SK-N-SH (cell line): ENCODE results near the gene SDR39U1. TPM values are rescaled to one million over a fixed set of nuclear protein-coding genes. Genes with fewer than 3 reads are reported as not detected.

Experiments
- CTCF ChIA-PET: fragments of 300-600, 350-600 bp; formaldehyde crosslinking; extraction: SDS; loops from one replicate; lab custom pipeline; 2021; lab: Yijun Ruan, JAX
- POLR2A ChIA-PET: fragments of 350-600 bp; sonication (Branson Sonifier 250); formaldehyde crosslinking; extraction: SDS; loops from one replicate; lab custom pipeline; 2020; ENCODE audit warnings: antibody characterized with exemption, inconsistent platforms; lab: Yijun Ruan, JAX
- DNase-seq: peaks from one replicate; pipeline ENCODE4 v3.0.0; 2012
- H2AFZ ChIP-seq: fragments of 200-600 bp; sonication (generic); 2 replicates; pipeline ENCODE4 v1.8.1; 2016; ENCODE audit warnings: antibody characterized with exemption, mild to moderate bottlenecking, low read depth
- H3F3A ChIP-seq: fragments of 200-600 bp; sonication (generic); replicated peaks from 2 replicates; pipeline ENCODE3; 2016; ENCODE audit warnings: antibody characterized with exemption, mild to moderate bottlenecking; ENCODE audit not compliant: insufficient read depth
- H3K27ac ChIP-seq, 2 experiments: fragments of 200-500 bp in 1 of 2; fragments of 200-600 bp in 1 of 2; sonication (Bioruptor generic) in 1 of 2; sonication (generic), shearing (Covaris generic) in 1 of 2; 2 replicates each; pipeline versions ENCODE4 v1.5.1 to v1.6.1; 2014 to 2016; ENCODE audit warnings: low read depth in 2 of 2, inconsistent platforms in 1 of 2, low read length in 1 of 2, mild to moderate bottlenecking in 1 of 2, mixed read lengths in 1 of 2
- H3K27me3 ChIP-seq: fragments of 200-600 bp; sonication (generic), shearing (Covaris generic); 2 replicates; pipeline ENCODE4 v1.6.1; 2016; ENCODE audit warnings: mixed run types; ENCODE audit not compliant: insufficient read depth
- H3K36me3 ChIP-seq, 2 experiments: fragments of 200-500 bp in 1 of 2; fragments of 200-600 bp in 1 of 2; sonication (Bioruptor generic) in 1 of 2; sonication (generic) in 1 of 2; replicated peaks in 1 of 2; 2 replicates each; pipeline versions ENCODE3 to v1.5.1; 2014 to 2016; ENCODE audit warnings: low read length in 1 of 2, mild to moderate bottlenecking in 1 of 2; ENCODE audit not compliant: insufficient read depth in 2 of 2, control insufficient read depth in 1 of 2
- H3K4me1 ChIP-seq, 2 experiments: fragments of 200-500 bp in 1 of 2; fragments of 200-600 bp in 1 of 2; sonication (Bioruptor generic) in 1 of 2; sonication (generic), shearing (Covaris generic) in 1 of 2; 2 replicates each; pipeline versions ENCODE4 v1.5.1 to v1.6.1; 2014 to 2016; ENCODE audit warnings: low read depth in 1 of 2, low read length in 1 of 2, mixed run types in 1 of 2; ENCODE audit not compliant: insufficient read depth in 2 of 2, control insufficient read depth in 1 of 2
- H3K4me2 ChIP-seq: fragments of 200-600 bp; sonication (generic), shearing (Covaris generic); 2 replicates; pipeline ENCODE4 v1.6.1; 2017; ENCODE audit warnings: mixed run types
- H3K4me3 ChIP-seq, 2 experiments: fragments of 200-500 bp in 1 of 2; fragments of 200-600 bp in 1 of 2; sonication (Bioruptor generic) in 1 of 2; sonication (generic), shearing (Covaris generic) in 1 of 2; 2 replicates each; pipeline versions ENCODE4 v1.5.1 to v1.8.1; 2014 to 2016; ENCODE audit warnings: low read depth in 2 of 2, inconsistent platforms in 1 of 2, low read length in 1 of 2, mild to moderate bottlenecking in 1 of 2, mixed read lengths in 1 of 2, moderate library complexity in 1 of 2
- H3K79me2 ChIP-seq: fragments of 200-600 bp; sonication (generic); 2 replicates; pipeline ENCODE4 v1.8.1; 2017; ENCODE audit warnings: mild to moderate bottlenecking; ENCODE audit not compliant: insufficient read depth
- H3K9ac ChIP-seq: fragments of 200-600 bp; sonication (generic); 2 replicates; pipeline ENCODE4 v1.6.1; 2017; ENCODE audit warnings: mixed run types
- H3K9me2 ChIP-seq: fragments of 200-600 bp; sonication (generic); 2 replicates; pipeline ENCODE4 v1.6.1; 2017; ENCODE audit warnings: mixed run types
- H3K9me3 ChIP-seq: fragments of 200-600 bp; sonication (generic); 2 replicates; pipeline ENCODE4 v1.6.1; 2017; ENCODE audit warnings: mixed run types, mild to moderate bottlenecking, moderate library complexity
- H4K20me1 ChIP-seq: fragments of 200-600 bp; sonication (generic); 2 replicates; pipeline ENCODE4 v1.6.1; 2017; ENCODE audit warnings: mild to moderate bottlenecking, mixed run types; ENCODE audit not compliant: insufficient read depth
- CHD2 ChIP-seq: fragments of 150-350 bp; IDR thresholded peaks from 2 replicates; pipeline ENCODE4 v1.6.1; 2018; ENCODE audit warnings: low read length; ENCODE audit not compliant: partially characterized antibody
- CTCF ChIP-seq: fragments of 200-600 bp; sonication (generic); IDR thresholded peaks from 2 replicates; pipeline ENCODE4 v1.6.1; 2017; ENCODE audit warnings: antibody characterized with exemption, mild to moderate bottlenecking, moderate library complexity
- EP300 ChIP-seq, 2 experiments: IDR thresholded peaks; 2 replicates each; pipeline versions ENCODE4 v1.4.0 to v1.6.1; 2012; ENCODE audit warnings: borderline replicate concordance in 1 of 2, low read depth in 1 of 2, low read length in 1 of 2
- EZH2phosphoT487 ChIP-seq: fragments of 200-600 bp; sonication (generic); IDR thresholded peaks from 2 replicates; pipeline ENCODE4 v1.6.1; 2017; ENCODE audit warnings: low read depth, mixed run types, mild to moderate bottlenecking, antibody characterized with exemption, moderate library complexity, borderline replicate concordance
- FOXJ3 ChIP-seq: sonication (generic); formaldehyde crosslinking; IDR thresholded peaks from 2 replicates; pipeline ENCODE4 v1.5.1; 2020; ENCODE audit warnings: mild to moderate bottlenecking, missing genetic modification reagents
- FOXM1 ChIP-seq: IDR thresholded peaks from 2 replicates; pipeline ENCODE4 v1.4.0; 2012; ENCODE audit warnings: low read depth, mild to moderate bottlenecking
- GABPA ChIP-seq: IDR thresholded peaks from 2 replicates; pipeline ENCODE4 v1.4.0; 2012; ENCODE audit warnings: low read depth, mild to moderate bottlenecking
- JUND ChIP-seq: IDR thresholded peaks from 2 replicates; pipeline ENCODE4 v1.4.0; 2012
- MXI1 ChIP-seq: IDR thresholded peaks from 2 replicates; pipeline ENCODE4 v1.6.1; 2012; ENCODE audit warnings: mild to moderate bottlenecking, low read depth, low read length, improper control_type of control experiment
- NFIC ChIP-seq: IDR thresholded peaks from 2 replicates; pipeline ENCODE4 v1.4.0; 2012; ENCODE audit warnings: borderline replicate concordance
- POLR2AphosphoS5 ChIP-seq: IDR thresholded peaks from 2 replicates; pipeline ENCODE4 v1.6.1; 2012; ENCODE audit warnings: low read depth, low read length
- RAD21 ChIP-seq: IDR thresholded peaks from 2 replicates; pipeline ENCODE4 v1.6.1; 2012; ENCODE audit warnings: mild to moderate bottlenecking, low read length
- RCOR1 ChIP-seq: fragments of 150-350 bp; IDR thresholded peaks from 2 replicates; pipeline ENCODE4 v1.6.1; 2017; ENCODE audit warnings: antibody characterized with exemption, low read length
- REST ChIP-seq: IDR thresholded peaks from 2 replicates; pipeline ENCODE4 v1.6.1; 2012; ENCODE audit warnings: mild to moderate bottlenecking, low read depth, low read length, moderate library complexity
- RFX5 ChIP-seq: IDR thresholded peaks from 2 replicates; pipeline ENCODE4 v1.6.1; 2012; ENCODE audit warnings: mild to moderate bottlenecking, improper control_type of control experiment, low read length
- RXRA ChIP-seq: IDR thresholded peaks from 2 replicates; pipeline ENCODE4 v1.4.0; 2012; ENCODE audit warnings: low read depth, mild to moderate bottlenecking, borderline replicate concordance
- SIN3A ChIP-seq: IDR thresholded peaks from 2 replicates; pipeline ENCODE4 v1.6.1; 2012; ENCODE audit warnings: low read depth, mild to moderate bottlenecking, low read length, moderate library complexity, borderline replicate concordance
- SMC3 ChIP-seq: IDR thresholded peaks from 2 replicates; pipeline ENCODE4 v1.6.1; 2012; ENCODE audit warnings: low read depth, low read length, improper control_type of control experiment
- TAF1 ChIP-seq: IDR thresholded peaks from 2 replicates; pipeline ENCODE4 v1.6.1; 2012; ENCODE audit warnings: low read depth, mild to moderate bottlenecking, low read length, moderate library complexity, borderline replicate concordance
- USF2 ChIP-seq: fragments of 150-350 bp; IDR thresholded peaks from 2 replicates; pipeline ENCODE4 v1.6.1; 2017; ENCODE audit warnings: antibody characterized with exemption, low read length, low read depth, borderline replicate concordance
- YY1 ChIP-seq: IDR thresholded peaks from 2 replicates; pipeline ENCODE4 v1.4.0; 2012; ENCODE audit warnings: low read depth, mild to moderate bottlenecking
- WGBS: methylation state at CpG from one replicate; pipeline ENCODE4 v1.1.6; 2017; ENCODE audit warnings: low lambda C conversion rate; 5-methylcytosine and 5-hydroxymethylcytosine counted together
- polyA plus RNA-seq, 3 experiments: library from polyadenylated mRNA; depleted of rRNA; stranded (reverse); fragments of >200 nt; gene quantifications; 2 replicates each; pipeline ENCODE4 v1.2.3, GENCODE V29; 2012

SDR39U1 gene
- polyA plus RNA-seq, 1 of the 3 experiments (the other 2 are of a cell fraction), result 81.8 TPM

GRCh38 chr14:24431569-24432258 lies 10.9 kb downstream of the SDR39U1 start:
- Histone ChIP-seq H3K79me2 (peaks cover 31% of the 10 kb centered on the region), H3K9me3 (no peaks in the 10 kb centered on the region), H3K27ac (peak overlapping the region in 1 of 2 experiments; percentile 40; a peak in 1 of 4 replicates), H3K27me3 (no peaks in the 10 kb centered on the region), H3K4me2 (peak overlapping the region; percentile 98), H3K36me3 (peaks cover 22 to 31% of the 10 kb centered on the region in 2 experiments), H2AFZ (no peak overlapping the region), H3K4me3 (peak overlapping the region; percentile 71 to 87), H3K9me2 (no peaks in the 10 kb centered on the region), H3K4me1 (peaks cover 21 to 26% of the 10 kb centered on the region in 2 experiments; a peak in 2 of 4 replicates), H3K9ac (no peak overlapping the region), H3F3A (peaks cover 19% of the 10 kb centered on the region), H4K20me1 (peaks cover 16% of the 10 kb centered on the region)
- WGBS, result 30% methylated on average over 11 of the region's 15 CpGs
- ChIA-PET CTCF (interaction anchor here (0.6 to 16.4 kb wide), 51 partner anchors 9 to 270 kb away, joined by 3 to 445 read pairs (median 5); partner anchors contain the start of genes ADCY4, CIDEB, IPO4 and IRF9), POLR2A (interaction anchor here (0.7 to 3.9 kb wide), 12 partner anchors 12 to 189 kb away, joined by 3 to 37 read pairs (median 4); partner anchors contain the start of gene TINF2)
- peak; percentile 93 for DNase-seq
- TF ChIP-seq USF2 (peak; percentile 12; the same call in 1 of the 2 replicates), GABPA (no peak), RAD21 (peak; percentile 94), EZH2phosphoT487 (no peak), YY1 (no peak), RCOR1 (peak; percentile 39; the same call in 1 of the 2 replicates), FOXJ3 (CRISPR knock-in tag) (no peak), RXRA (no peak), FOXM1 (no peak), SMC3 (peak; percentile 88), REST (no peak), POLR2AphosphoS5 (no peak), RFX5 (no peak), EP300 (IDR thresholded peaks at IDR 0.05; ENCODE audit: borderline replicate concordance in 1 of 2, low read depth in 1 of 2, low read length in 1 of 2) (no peak), TAF1 (no peak), CHD2 (peak; percentile 18), MXI1 (0 out of 2 replicates have a peak, but pooled peaks have one; percentile 25), CTCF (peak; percentile 96), JUND (no peak), SIN3A (no peak), NFIC (peak; percentile 32; the same call in 1 of the 2 replicates)
